Measurements from ENCODE around the gene PKD1L1.
A peak's percentile ranks its signal among the peaks of the same experiment; 100 is the strongest.
"Not testable (repeated sequence)": the region's sequence is repeated elsewhere in the genome, so short reads cannot be mapped to it uniquely, and the experiment has no call there.

The PKD1L1 gene

DNA sequence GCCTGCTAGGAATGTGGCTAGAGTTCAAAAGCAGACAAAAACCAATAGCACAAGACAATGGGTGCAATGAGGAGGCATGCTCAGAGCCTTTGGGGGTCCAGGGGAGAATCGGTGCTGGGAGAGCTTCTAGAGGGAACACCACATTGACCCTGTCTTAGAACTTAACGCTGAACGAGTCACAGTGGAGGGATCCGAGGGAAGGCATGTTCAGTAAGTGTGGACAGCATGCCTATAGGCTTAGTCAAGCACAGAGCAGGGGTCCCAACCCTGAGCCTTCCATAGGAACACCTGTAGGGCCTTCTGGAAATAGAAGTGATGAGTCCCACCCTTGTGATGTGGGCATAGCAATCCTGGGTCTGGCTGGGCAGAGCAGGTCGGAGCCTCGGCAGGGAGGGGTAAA, 148.7 kb downstream of the PKD1L1 start:
- Histone ChIP-seq H3K27me3 (ENCODE audit: low read depth) (no peaks in the 10 kb centered on the region), H3K4me3 (no peak overlapping the region), H3K9me3 (0 out of 2 replicates have a peak, but pooled peaks cover 3% of the 10 kb centered on the region), H3K36me3 (replicated peaks) (no peaks in the 10 kb centered on the region), H3K4me1 (no peaks in the 10 kb centered on the region)
- in situ Hi-C loops (cut with MboI; ENCODE audit: low sequenced_read_pairs), result no loop called here
- no peak for DNase-seq (ENCODE audit: low spot score in 2 of 2)

DNA sequence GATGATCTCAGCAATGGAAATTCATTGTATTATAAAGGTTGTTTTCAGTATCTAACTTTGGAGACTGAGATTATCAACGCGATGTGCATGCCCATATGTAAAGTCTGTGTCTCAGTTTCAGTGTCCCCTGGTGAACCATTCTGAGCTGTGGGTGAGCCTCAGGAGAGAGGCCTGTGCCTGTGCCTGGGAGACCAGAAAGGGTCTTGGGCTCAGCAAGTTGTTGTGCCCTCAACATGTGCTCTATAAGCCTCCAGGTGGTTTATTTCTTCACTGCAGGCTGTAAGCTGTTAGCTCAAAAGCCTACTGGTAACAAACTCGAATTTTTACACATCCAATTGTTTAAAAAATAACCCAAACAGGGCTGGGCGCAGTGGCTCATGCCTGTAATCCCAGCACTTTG, 151.9 kb downstream of the PKD1L1 start:
- H3K4me3 ChIP-seq, result no peak overlapping the region
- H3K36me3 ChIP-seq (replicated peaks), result no peaks in the 10 kb centered on the region
- peaks cover 4% of the 10 kb centered on the region; the same call in 1 of the 2 replicates for H3K4me1 ChIP-seq
- in situ Hi-C loops (cut with MboI; ENCODE audit: low sequenced_read_pairs), result no loop called here
- no peaks in the 10 kb centered on the region for H3K27me3 ChIP-seq (ENCODE audit: low read depth)
- DNase-seq (ENCODE audit: low spot score in 2 of 2), result no peak
- 0 out of 2 replicates have a peak, but pooled peaks cover 3% of the 10 kb centered on the region for H3K9me3 ChIP-seq

DNA sequence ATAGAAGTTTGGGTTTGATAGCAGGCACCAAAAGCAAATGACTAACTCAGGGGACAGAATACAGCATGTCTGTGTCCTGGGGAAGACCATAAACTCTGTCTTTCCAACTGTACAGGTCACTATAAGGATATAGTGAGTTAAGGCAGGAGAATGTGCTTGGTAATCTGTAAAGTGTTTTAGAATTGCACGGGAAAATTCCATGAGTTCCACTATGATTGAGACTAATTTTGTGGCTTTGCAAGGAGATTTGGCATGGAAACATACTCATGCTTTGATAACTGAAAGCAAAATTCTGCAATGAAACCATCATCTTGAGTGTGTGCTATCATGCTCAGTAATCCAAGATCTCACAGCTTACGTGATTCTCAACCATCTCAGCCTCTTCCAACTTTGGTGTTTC, 152.6 kb downstream of the PKD1L1 start:
- H3K27me3 ChIP-seq (ENCODE audit: low read depth), result no peaks in the 10 kb centered on the region
- no peaks in the 10 kb centered on the region for H3K36me3 ChIP-seq (replicated peaks)
- 0 out of 2 replicates have a peak, but pooled peaks cover 3% of the 10 kb centered on the region for H3K9me3 ChIP-seq
- in situ Hi-C loops (cut with MboI; ENCODE audit: low sequenced_read_pairs), result no loop called here
- no peak overlapping the region for H3K4me3 ChIP-seq
- DNase-seq (ENCODE audit: low spot score in 2 of 2), result no peak
- H3K4me1 ChIP-seq, result peaks cover 4% of the 10 kb centered on the region; the same call in 1 of the 2 replicates

DNA sequence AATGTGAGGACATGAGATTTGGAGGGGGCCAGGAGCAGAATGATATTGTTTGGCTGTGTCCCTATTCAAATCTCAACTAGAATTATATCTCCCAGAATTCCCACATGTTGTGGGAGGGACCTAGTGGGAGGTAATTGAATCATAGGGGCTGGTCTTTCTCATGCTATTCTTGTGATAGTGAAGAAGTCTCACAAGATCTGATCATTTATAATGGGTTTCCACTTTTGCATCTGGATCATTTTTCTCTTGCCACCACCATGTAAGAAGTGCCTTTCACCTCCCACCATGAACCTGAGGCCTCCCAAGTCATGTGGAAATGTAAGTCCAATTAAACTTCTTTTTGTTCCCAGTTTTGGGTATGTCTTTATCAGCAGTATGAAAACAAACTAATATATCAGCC, 153.1 kb downstream of the PKD1L1 start:
- H3K9me3 ChIP-seq; in situ Hi-C loops (cut with MboI; ENCODE audit: low sequenced_read_pairs); H3K4me1 ChIP-seq; H3K4me3 ChIP-seq; DNase-seq (ENCODE audit: low spot score in 2 of 2); H3K27me3 ChIP-seq (ENCODE audit: low read depth); H3K36me3 ChIP-seq (replicated peaks): not testable (repeated sequence)

DNA sequence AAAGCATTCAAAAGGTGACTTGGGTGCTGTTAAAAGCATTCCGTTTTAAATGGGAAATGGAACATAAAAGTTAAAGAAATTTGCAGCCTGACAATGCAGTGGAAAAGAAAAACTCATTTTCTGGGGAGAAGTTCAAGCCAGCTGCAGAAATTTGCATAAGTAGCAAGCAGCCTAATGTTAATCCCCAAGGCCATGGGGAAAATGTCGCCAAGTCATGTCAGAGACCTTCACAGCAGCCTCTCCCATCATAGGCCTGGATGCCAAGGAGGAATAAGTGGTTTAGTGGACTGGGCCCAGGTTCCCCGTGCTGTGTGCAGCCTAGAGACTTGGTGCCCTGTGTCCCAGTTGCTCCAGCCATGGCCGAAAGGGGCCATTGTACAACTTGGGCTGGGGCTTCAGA, 154.2 kb downstream of the PKD1L1 start:
- no peak overlapping the region for H3K4me3 ChIP-seq
- DNase-seq (ENCODE audit: low spot score in 2 of 2), result peak in 1 of 2 experiments; percentile 26
- peaks cover 4% of the 10 kb centered on the region; the same call in 1 of the 2 replicates for H3K4me1 ChIP-seq
- in situ Hi-C loops (cut with MboI; ENCODE audit: low sequenced_read_pairs), result no loop called here
- H3K9me3 ChIP-seq, result 0 out of 2 replicates have a peak, but pooled peaks cover 3% of the 10 kb centered on the region
- no peaks in the 10 kb centered on the region for H3K27me3 ChIP-seq (ENCODE audit: low read depth)
- no peaks in the 10 kb centered on the region for H3K36me3 ChIP-seq (replicated peaks)

DNA sequence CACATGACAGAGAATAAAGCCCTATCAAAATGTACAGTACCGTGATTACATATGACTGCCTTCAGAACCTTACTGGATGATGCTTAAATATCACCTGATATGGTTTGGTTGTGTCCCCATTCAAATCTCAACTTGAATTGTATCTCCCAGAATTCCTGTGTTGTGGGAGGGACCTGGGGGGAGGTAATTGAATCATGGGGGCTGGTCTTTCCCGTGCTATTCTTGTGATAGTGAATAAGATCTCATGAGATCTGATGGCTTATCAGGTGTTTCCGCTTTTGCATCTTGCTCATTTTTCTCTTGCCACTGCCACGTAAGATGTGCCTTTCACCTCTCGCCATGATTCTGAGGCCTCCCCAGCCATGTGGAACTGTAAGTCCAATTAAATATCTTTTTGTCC, 155.1 kb downstream of the PKD1L1 start:
- H3K9me3 ChIP-seq; H3K4me3 ChIP-seq; H3K4me1 ChIP-seq; in situ Hi-C loops (cut with MboI; ENCODE audit: low sequenced_read_pairs); DNase-seq (ENCODE audit: low spot score in 2 of 2); H3K27me3 ChIP-seq (ENCODE audit: low read depth); H3K36me3 ChIP-seq (replicated peaks): not testable (repeated sequence)

DNA sequence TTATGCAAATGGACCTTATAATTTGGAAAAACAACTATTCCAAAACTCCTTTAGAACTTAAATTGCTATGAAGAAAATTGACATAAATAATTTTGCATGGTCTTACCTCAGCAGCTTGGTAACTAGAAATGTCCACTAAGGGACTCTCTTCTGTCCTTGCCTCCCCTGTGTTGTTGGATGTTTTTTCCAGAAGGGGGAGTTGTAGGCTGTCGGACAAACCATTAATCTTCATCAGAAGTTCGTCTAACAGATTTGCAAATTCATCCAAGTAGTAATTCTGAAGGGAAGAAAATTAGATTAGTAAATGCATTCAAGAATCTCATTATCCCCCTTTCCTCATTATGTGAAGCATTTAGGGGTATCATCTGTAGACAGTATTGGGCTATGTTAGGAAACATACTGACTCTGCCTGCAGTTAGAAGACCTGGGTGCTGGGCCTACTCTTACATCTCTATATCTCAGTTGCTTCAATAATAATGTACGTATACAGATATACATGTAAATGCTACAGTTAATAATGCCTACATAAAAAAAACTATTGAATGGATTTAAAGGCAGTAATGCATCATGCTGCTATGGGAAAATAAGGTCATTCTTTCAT, 155.6 kb downstream of the PKD1L1 start:
- H3K9me3 ChIP-seq, result 0 out of 2 replicates have a peak, but pooled peaks cover 3% of the 10 kb centered on the region
- DNase-seq (ENCODE audit: low spot score in 2 of 2), result peak; percentile 33
- in situ Hi-C loops (cut with MboI; ENCODE audit: low sequenced_read_pairs), result no loop called here
- H3K36me3 ChIP-seq (replicated peaks), result no peaks in the 10 kb centered on the region
- H3K4me1 ChIP-seq, result peaks cover 4% of the 10 kb centered on the region; the same call in 1 of the 2 replicates
- no peaks in the 10 kb centered on the region for H3K27me3 ChIP-seq (ENCODE audit: low read depth)
- H3K4me3 ChIP-seq, result no peak overlapping the region

DNA sequence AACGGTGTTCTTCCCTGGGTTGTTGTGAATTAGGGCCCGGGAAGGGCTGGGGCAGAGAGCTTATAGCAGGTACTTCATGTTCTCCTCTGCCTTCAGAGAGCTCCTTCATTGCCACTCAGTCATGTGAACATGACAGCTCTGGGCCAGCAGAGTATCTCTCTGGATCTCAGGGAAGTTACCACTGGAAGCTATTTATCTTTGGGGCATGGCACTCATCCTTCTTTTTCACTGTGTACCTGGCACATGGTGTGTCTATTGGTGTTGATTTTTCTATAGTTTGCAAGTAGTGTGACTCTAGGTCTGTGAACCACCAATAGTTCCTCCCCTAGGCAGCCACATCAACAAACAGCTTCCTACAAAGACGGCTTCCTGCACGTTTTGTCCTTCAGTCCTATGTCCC, 156.6 kb downstream of the PKD1L1 start:
- in situ Hi-C loops (cut with MboI; ENCODE audit: low sequenced_read_pairs), result no loop called here
- H3K36me3 ChIP-seq (replicated peaks), result no peaks in the 10 kb centered on the region
- no peak for DNase-seq (ENCODE audit: low spot score in 2 of 2)
- no peaks in the 10 kb centered on the region for H3K27me3 ChIP-seq (ENCODE audit: low read depth)
- H3K9me3 ChIP-seq, result 0 out of 2 replicates have a peak, but pooled peaks cover 3% of the 10 kb centered on the region
- H3K4me3 ChIP-seq, result no peak overlapping the region
- H3K4me1 ChIP-seq, result peaks cover 6% of the 10 kb centered on the region

DNA sequence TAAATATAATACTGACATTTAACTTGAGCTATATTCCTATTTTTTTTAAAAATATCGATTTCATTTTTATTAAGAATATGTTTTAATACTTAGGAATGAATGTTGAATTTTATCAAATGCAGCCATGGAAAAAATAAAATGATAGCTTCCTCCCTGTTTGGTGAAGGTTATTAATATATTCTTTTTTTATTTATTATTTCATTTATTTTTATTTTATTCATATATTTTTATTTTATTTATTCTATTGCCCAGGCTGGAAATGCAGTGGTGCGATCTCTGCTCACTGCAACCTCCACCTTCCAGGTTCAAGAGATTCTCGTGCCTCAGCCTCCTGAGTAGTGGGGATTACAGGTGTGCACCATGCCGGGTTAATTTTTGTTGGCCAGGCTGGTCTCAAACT, 160.2 kb downstream of the PKD1L1 start:
- no peak overlapping the region for H3K4me3 ChIP-seq
- no peaks in the 10 kb centered on the region for H3K36me3 ChIP-seq (replicated peaks)
- no peak for DNase-seq (ENCODE audit: low spot score in 2 of 2)
- H3K27me3 ChIP-seq (ENCODE audit: low read depth), result no peaks in the 10 kb centered on the region
- no peaks in the 10 kb centered on the region for H3K9me3 ChIP-seq
- H3K4me1 ChIP-seq, result peaks cover 19% of the 10 kb centered on the region
- in situ Hi-C loops (cut with MboI; ENCODE audit: low sequenced_read_pairs), result no loop called here

DNA sequence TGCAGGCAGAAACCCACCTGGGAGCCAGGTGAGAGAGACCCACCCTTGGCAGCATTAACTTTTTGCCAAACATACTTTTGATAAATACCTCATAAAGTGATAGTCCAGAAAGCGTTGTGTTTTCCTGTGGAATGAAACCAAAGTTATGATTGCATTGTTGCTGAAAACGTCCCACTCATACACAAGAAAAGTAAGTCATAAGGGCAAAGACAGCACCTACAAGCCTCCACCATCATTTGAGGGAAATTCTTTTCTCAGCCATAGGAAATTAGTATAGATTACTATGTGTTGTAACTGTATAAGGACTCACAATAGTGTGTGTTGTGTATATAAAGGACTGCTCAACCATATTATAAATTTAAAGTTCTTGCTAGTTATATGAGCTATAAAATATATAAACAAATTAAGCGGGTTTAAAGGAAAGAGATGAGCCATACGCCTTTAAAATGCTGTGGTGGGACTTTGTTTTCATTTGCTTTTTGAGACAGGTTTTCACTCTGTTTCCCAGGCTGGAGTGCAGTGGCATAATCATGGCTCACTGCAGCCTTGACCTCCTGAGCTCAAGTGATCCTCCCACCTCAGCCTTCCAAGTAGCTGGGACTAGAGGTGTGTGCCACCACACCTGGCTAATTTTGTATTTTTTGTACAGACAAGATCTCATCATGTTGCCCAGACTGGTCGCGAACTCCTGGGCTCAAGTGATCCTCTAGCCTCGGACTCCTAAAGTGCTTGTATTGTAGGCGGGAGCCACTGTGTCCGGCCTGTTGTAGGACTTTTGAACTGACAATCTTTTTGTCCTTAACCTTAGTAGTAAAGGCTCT, 160.8 kb downstream of the PKD1L1 start:
- H3K4me3 ChIP-seq, result no peak overlapping the region

DNA sequence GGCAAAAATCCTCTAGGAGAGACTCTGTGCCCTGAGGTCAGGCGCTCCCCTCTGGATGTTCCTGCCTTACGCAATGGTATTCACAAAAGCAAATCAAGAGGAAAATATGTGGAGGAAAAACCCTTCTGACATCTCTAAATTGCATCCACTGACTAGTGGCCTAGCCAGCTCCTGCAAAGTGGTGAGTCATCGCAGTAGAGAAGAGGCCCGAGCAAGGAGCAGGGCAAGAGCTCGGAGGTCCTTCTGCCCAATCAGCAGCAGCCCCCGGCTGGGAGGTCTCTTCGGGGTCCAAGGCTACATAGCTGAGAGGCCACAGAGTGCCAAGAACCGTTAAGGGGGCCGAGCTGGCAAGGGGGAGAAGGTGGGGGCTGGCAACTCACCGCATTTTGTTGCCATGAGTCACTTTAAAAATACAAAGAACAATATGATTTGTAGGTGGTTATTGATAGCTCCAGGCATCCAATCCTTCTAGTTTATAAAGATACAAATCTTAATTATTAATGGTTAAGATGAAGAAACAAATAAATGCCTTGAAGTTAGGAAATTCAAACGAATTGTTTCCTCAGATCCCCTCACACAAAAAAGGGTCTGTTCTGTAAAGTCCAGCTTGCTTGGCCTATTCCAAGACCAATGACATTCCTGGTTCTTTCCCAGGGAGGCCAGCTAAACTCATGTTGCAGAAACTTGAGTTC, 161.6 kb downstream of the PKD1L1 start:
- in situ Hi-C loops (cut with MboI; ENCODE audit: low sequenced_read_pairs), result no loop called here
- H3K36me3 ChIP-seq (replicated peaks), result no peaks in the 10 kb centered on the region
- DNase-seq (ENCODE audit: low spot score in 2 of 2), result peak in 1 of 2 experiments; percentile 44
- no peaks in the 10 kb centered on the region for H3K27me3 ChIP-seq (ENCODE audit: low read depth)
- H3K4me3 ChIP-seq, result no peak overlapping the region
- H3K4me1 ChIP-seq, result peaks cover 16% of the 10 kb centered on the region
- H3K9me3 ChIP-seq, result no peaks in the 10 kb centered on the region

More for the DNA sequence above, 160.8 kb downstream of the PKD1L1 start:
- H3K9me3 ChIP-seq, result no peaks in the 10 kb centered on the region
- H3K36me3 ChIP-seq (replicated peaks), result no peaks in the 10 kb centered on the region
- H3K27me3 ChIP-seq (ENCODE audit: low read depth), result no peaks in the 10 kb centered on the region
- DNase-seq (ENCODE audit: low spot score in 2 of 2), result no peak
- H3K4me1 ChIP-seq, result peaks cover 16% of the 10 kb centered on the region
- in situ Hi-C loops (cut with MboI; ENCODE audit: low sequenced_read_pairs), result no loop called here

DNA sequence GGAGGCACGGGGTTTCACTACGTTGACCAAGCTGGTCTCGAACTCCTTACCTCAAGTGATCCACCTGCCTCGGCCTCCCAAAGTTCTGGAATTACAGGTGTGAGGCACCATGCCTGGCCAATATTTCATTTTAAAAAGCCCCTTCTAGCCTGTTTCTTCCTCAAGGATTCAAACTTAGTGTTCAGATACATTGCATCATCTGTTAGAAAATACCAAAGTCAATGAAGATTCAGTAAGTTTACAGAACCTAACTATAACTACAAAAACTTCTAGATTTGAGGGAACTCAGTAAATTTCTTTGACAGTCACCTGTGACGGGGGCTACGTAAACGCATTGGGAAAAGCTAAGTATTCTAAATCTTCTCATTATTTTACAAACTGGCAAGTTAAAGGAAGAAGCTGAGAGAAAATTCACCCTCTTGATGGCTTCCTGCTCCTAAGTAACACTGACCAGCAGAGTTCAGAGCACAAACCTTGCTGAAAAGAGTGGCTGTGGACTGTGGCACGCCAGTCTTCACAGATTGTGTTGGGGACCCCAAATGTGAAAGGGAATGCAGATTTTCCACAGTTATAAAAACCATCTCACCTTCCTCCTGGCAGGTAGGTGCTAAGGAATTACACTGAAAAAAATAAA, 162.2 kb downstream of the PKD1L1 start:
- in situ Hi-C loops (cut with MboI; ENCODE audit: low sequenced_read_pairs), result no loop called here
- Histone ChIP-seq H3K4me1 (peaks cover 16% of the 10 kb centered on the region), H3K4me3 (no peak overlapping the region)

DNA sequence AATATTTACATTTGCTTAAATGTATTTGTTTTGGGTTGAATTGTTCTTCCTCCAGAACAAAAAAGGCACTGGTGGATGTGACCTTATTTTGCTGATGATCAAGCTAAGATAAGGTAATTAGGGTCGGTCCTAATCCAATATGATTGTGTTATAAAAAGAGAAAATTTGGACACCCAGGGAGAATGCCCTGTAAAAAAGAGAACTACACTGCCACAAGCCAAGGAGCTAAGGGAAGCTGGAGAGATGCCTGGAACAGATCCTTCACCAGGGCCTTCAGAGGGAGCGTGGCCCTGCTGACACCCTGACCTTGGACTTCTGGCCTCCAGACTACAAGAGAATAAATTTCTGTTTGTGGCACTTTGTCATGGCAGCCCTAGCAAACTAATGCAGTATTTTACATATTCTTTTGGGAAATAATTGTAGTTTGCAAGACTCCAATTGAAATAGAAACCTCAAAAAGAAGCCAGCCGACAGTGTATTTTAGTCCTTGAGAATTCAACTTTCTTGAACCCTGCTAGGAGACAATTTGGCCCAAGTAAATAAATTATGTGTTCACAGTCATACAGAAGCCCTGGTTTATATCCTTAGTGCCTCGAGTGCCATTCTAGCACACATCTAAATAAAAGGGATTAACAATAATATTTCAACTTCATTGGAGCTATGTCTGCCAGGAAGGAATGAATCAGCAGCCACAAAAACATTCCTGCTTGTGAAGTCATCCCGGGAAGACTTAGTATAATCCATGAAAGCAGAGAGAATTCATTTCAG, 164.6 kb downstream of the PKD1L1 start:
- Histone ChIP-seq H3K27me3 (ENCODE audit: low read depth) (no peaks in the 10 kb centered on the region), H3K4me1 (peaks cover 16% of the 10 kb centered on the region), H3K36me3 (replicated peaks) (no peaks in the 10 kb centered on the region), H3K4me3 (no peak overlapping the region), H3K9me3 (no peaks in the 10 kb centered on the region)
- in situ Hi-C loops (cut with MboI; ENCODE audit: low sequenced_read_pairs), result no loop called here
- peak; percentile 33 to 61 for DNase-seq (ENCODE audit: low spot score in 2 of 2)

More for the DNA sequence above, 162.2 kb downstream of the PKD1L1 start:
- Histone ChIP-seq H3K36me3 (replicated peaks) (no peaks in the 10 kb centered on the region), H3K9me3 (no peaks in the 10 kb centered on the region), H3K27me3 (ENCODE audit: low read depth) (no peaks in the 10 kb centered on the region)
- DNase-seq (ENCODE audit: low spot score in 2 of 2), result no peak
